Measurements from ENCODE around the gene MYO5A. TPM values are rescaled to one million over a fixed set of nuclear protein-coding genes. Genes with fewer than 3 reads are reported as not detected.

Gene MYO5A
- total RNA-seq, 1 experiment from 2014 or later, result 61.1 TPM

- in situ Hi-C loops (cut with HindIII; ENCODE audit: low pct_unique_long_range_greater_than_20kb, low sequenced_read_pairs) (no loop called here), intact Hi-C loops (cut with micrococcal nuclease; ENCODE audit: unreplicated experiment) (no loop called here)
- DNase-seq (ENCODE audit: low read depth, low spot score) (no peak), ATAC-seq (no peak)
- TF ChIP-seq SIN3A (IDR thresholded peaks at IDR 0.05; ENCODE audit: borderline replicate concordance, insufficient read depth, low read depth, low read length) (no peak), POLR2AphosphoS5 (IDR thresholded peaks at IDR 0.05; ENCODE audit: low read depth, low read length) (no peak), TCF7L2 (IDR thresholded peaks at IDR 0.05; ENCODE audit: low read depth, low read length) (no peak), REST (IDR thresholded peaks at IDR 0.05; ENCODE audit: insufficient read depth in 1 of 2, low read depth in 2 of 2, low read length in 1 of 2) (no peak)
- TF ChIP-seq, protein P1, sequence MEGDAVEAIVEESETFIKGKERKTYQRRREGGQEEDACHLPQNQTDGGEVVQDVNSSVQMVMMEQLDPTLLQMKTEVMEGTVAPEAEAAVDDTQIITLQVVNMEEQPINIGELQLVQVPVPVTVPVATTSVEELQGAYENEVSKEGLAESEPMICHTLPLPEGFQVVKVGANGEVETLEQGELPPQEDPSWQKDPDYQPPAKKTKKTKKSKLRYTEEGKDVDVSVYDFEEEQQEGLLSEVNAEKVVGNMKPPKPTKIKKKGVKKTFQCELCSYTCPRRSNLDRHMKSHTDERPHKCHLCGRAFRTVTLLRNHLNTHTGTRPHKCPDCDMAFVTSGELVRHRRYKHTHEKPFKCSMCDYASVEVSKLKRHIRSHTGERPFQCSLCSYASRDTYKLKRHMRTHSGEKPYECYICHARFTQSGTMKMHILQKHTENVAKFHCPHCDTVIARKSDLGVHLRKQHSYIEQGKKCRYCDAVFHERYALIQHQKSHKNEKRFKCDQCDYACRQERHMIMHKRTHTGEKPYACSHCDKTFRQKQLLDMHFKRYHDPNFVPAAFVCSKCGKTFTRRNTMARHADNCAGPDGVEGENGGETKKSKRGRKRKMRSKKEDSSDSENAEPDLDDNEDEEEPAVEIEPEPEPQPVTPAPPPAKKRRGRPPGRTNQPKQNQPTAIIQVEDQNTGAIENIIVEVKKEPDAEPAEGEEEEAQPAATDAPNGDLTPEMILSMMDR (IDR thresholded peaks at IDR 0.05), result no peak
- Histone ChIP-seq H3K4me1 (ENCODE audit: control insufficient read depth, insufficient read depth, low read length) (no peaks in the 10 kb centered on the region), H3K4me3 (ENCODE audit: low read depth in 2 of 2, low read length in 2 of 2) (no peak overlapping the region), H3K27me3 (ENCODE audit: control insufficient read depth, insufficient read depth, low read length) (no peaks in the 10 kb centered on the region), H3K9me3 (ENCODE audit: control insufficient read depth, insufficient read depth, low read depth, low read length) (no peaks in the 10 kb centered on the region), H3K27ac (ENCODE audit: low read length) (no peak overlapping the region), H3K36me3 (ENCODE audit: control insufficient read depth, insufficient read depth, low read length) (no peaks in the 10 kb centered on the region)
- BruUV-seq (replicated peaks), result no TSS peak
- CTCF ChIA-PET, result no interaction called here
- POLR2A ChIA-PET, result no interaction called here
Observed at GRCh38 chr15:52361975-52362494, 166.6 kb downstream of the MYO5A start.

DNA sequence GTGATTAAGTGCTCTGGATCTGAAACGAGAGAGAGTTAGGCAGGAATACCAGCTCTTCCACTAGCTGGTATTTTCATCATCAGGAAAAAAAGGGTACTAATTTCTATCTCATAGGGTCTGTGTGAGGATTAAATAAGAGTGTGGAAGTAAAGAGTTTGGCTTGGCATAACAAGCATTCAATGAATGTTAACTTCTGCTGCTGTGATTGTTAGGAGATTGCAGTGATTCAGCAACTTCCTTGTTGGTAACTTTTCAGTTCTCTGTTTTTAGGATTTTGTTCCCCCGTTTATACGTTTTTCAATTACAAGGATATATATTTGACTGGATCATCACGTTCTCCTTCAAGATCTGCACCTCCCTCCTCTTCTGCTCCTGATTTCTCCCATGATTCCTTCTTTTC lies 167.2 kb downstream of the MYO5A start:
- Histone ChIP-seq H3K27ac (ENCODE audit: low read length) (no peak overlapping the region), H3K9me3 (ENCODE audit: control insufficient read depth, insufficient read depth, low read depth, low read length) (no peaks in the 10 kb centered on the region), H3K4me3 (ENCODE audit: low read depth in 2 of 2, low read length in 2 of 2) (no peak overlapping the region), H3K36me3 (ENCODE audit: control insufficient read depth, insufficient read depth, low read length) (no peaks in the 10 kb centered on the region), H3K27me3 (ENCODE audit: control insufficient read depth, insufficient read depth, low read length) (no peaks in the 10 kb centered on the region), H3K4me1 (ENCODE audit: control insufficient read depth, insufficient read depth, low read length) (no peaks in the 10 kb centered on the region)
- ATAC-seq (no peak), DNase-seq (ENCODE audit: low read depth, low spot score) (no peak)
- CTCF ChIA-PET, result no interaction called here
- no TSS peak for BruUV-seq (replicated peaks)
- in situ Hi-C loops (cut with HindIII; ENCODE audit: low pct_unique_long_range_greater_than_20kb, low sequenced_read_pairs) (no loop called here), intact Hi-C loops (cut with micrococcal nuclease; ENCODE audit: unreplicated experiment) (no loop called here)
- POLR2A ChIA-PET, result no interaction called here
- TF ChIP-seq, protein P1 (IDR thresholded peaks at IDR 0.05), result no peak
- no peak for TF ChIP-seq REST (IDR thresholded peaks at IDR 0.05; ENCODE audit: insufficient read depth in 1 of 2, low read depth in 2 of 2, low read length in 1 of 2)
- no peak for TF ChIP-seq TCF7L2 (IDR thresholded peaks at IDR 0.05; ENCODE audit: low read depth, low read length)
- TF ChIP-seq POLR2AphosphoS5 (IDR thresholded peaks at IDR 0.05; ENCODE audit: low read depth, low read length), result no peak
- no peak for TF ChIP-seq SIN3A (IDR thresholded peaks at IDR 0.05; ENCODE audit: borderline replicate concordance, insufficient read depth, low read depth, low read length)
